K562 (cell line): ENCODE data around the gene NTN4. TPM values are rescaled to one million over a fixed set of nuclear protein-coding genes. Genes with fewer than 3 reads are reported as not detected.

Experiments
- ATAC-seq: fragments of 200-7000 bp; cut with Tn5 transposase; 3 replicates; pipeline ENCODE4 v1.9.1; 2020; ENCODE audit warnings: moderate library complexity
- BruUV-seq: library from RNA; stranded (reverse); fragments of 400-500 nt; replicated peaks from 2 replicates; lab custom pipeline; 2021; lab: Mats Ljungman, UMichigan
- CTCF ChIA-PET: fragments of 300-600 bp; formaldehyde crosslinking; extraction: SDS; loops from one replicate; lab custom pipeline; 2021; ENCODE audit warnings: low intra/inter-chr PET ratio; lab: Yijun Ruan, JAX
- POLR2A ChIA-PET: fragments of 300-600, 350-650 bp; sonication (Branson Sonifier 250); formaldehyde crosslinking; extraction: SDS; loops from one replicate; lab custom pipeline; 2021; ENCODE audit warnings: antibody characterized with exemption, inconsistent platforms; lab: Yijun Ruan, JAX
- DNase-seq, 4 experiments: peaks; one replicate each; pipeline versions ENCODE4 v3.0.0 to v3.0.0-alpha.2; 2011 to 2018; ENCODE audit warnings: low spot score in 3 of 4, mixed read lengths in 3 of 4; ENCODE audit errors: extremely low read depth in 1 of 4
- FAIRE-seq: peaks from 2 replicates; lab custom pipeline; 2011; peaks lifted over from hg19 to GRCh38; lab: Jason Lieb, UNC
- H2AFZ ChIP-seq: 2 replicates; pipeline ENCODE4 v1.6.0; 2011; ENCODE audit warnings: low read depth, low read length, control low read depth, inconsistent platforms
- H3K27ac ChIP-seq: fragments of 200-600 bp; 3 replicates; pipeline ENCODE4 v1.8.0; 2011; ENCODE audit warnings: low read depth, mild to moderate bottlenecking, control low read depth, inconsistent platforms, low read length, moderate library complexity, mixed read lengths; ENCODE audit errors: extremely low read depth
- H3K27me3 ChIP-seq, 2 experiments: fragments of 300-600 bp in 1 of 2; 2 replicates in 1 of 2; 3 replicates in 1 of 2; pipeline versions ENCODE4 v1.6.0 to v1.8.0; 2011; ENCODE audit warnings: inconsistent platforms in 2 of 2, low read length in 2 of 2, mild to moderate bottlenecking in 1 of 2, mixed read lengths in 1 of 2, moderate library complexity in 1 of 2; ENCODE audit not compliant: control insufficient read depth in 2 of 2, insufficient read depth in 2 of 2
- H3K36me3 ChIP-seq: fragments of 300-600 bp; 3 replicates; pipeline ENCODE4 v1.8.0; 2011; ENCODE audit warnings: mild to moderate bottlenecking, low read length, inconsistent platforms; ENCODE audit not compliant: control insufficient read depth, insufficient read depth
- H3K4me1 ChIP-seq, 2 experiments: fragments of 200-600 bp in 1 of 2; replicated peaks in 1 of 2; 2 replicates in 1 of 2; 3 replicates in 1 of 2; pipeline versions ENCODE4 v1.5.1 to v1.8.0; 2011; ENCODE audit warnings: inconsistent platforms in 2 of 2, low read length in 2 of 2, mild to moderate bottlenecking in 1 of 2, mixed read lengths in 1 of 2, moderate library complexity in 1 of 2; ENCODE audit not compliant: control insufficient read depth in 2 of 2, insufficient read depth in 2 of 2
- H3K4me2 ChIP-seq: 2 replicates; pipeline ENCODE4 v1.6.1; 2011; ENCODE audit warnings: low read length, control low read depth, inconsistent platforms, mixed read lengths; ENCODE audit not compliant: insufficient read depth
- H3K4me3 ChIP-seq: fragments of 200-600 bp; sonication (generic), shearing (Covaris generic); 2 replicates; pipeline ENCODE4 v1.5.1; 2016; ENCODE audit warnings: control low read depth, inconsistent platforms
- H3K79me2 ChIP-seq: fragments of 200-600 bp; 3 replicates; pipeline ENCODE4 v1.8.0; 2011; ENCODE audit warnings: low read length, inconsistent platforms; ENCODE audit not compliant: control insufficient read depth, insufficient read depth
- H3K9ac ChIP-seq, 2 experiments: 2 replicates each; pipeline versions ENCODE4 v1.6.0 to v1.6.1; 2011; ENCODE audit warnings: low read depth in 2 of 2, low read length in 2 of 2, control low read depth in 1 of 2, inconsistent platforms in 1 of 2, mild to moderate bottlenecking in 1 of 2, mixed read lengths in 1 of 2; ENCODE audit not compliant: insufficient read depth in 1 of 2
- H3K9me1 ChIP-seq: one replicate; pipeline ENCODE4 v1.6.0; 2011; ENCODE audit warnings: inconsistent platforms, mild to moderate bottlenecking, low read length, moderate library complexity; ENCODE audit not compliant: control insufficient read depth, insufficient read depth
- H3K9me3 ChIP-seq: replicated peaks from 2 replicates; pipeline ENCODE4 v1.5.1; 2011; ENCODE audit warnings: low read depth, low read length, inconsistent platforms; ENCODE audit not compliant: control insufficient read depth, insufficient read depth
- H4K20me1 ChIP-seq: replicated peaks from 2 replicates; pipeline ENCODE4 v1.6.1; 2011; ENCODE audit warnings: low read length, inconsistent platforms, mixed read lengths; ENCODE audit not compliant: control insufficient read depth, insufficient read depth
- CCAR2 ChIP-seq: fragments of 200-400 bp; formaldehyde crosslinking; IDR thresholded peaks from 2 replicates; pipeline ENCODE4 v1.6.1; 2017; ENCODE audit warnings: mild to moderate bottlenecking, low read depth, low read length
- ELK3 ChIP-seq: fragments of 450-650 bp; formaldehyde crosslinking; IDR thresholded peaks from 2 replicates; pipeline ENCODE4 v1.4.0; 2020; ENCODE audit warnings: mild to moderate bottlenecking
- FOXO4 ChIP-seq: fragments of 450-650 bp; formaldehyde crosslinking; IDR thresholded peaks from 2 replicates; pipeline ENCODE4 v1.4.0; 2020; ENCODE audit warnings: mild to moderate bottlenecking, moderate library complexity
- POLR2G ChIP-seq: fragments of 200-400 bp; formaldehyde crosslinking; IDR thresholded peaks from 2 replicates; pipeline ENCODE4 v1.6.1; 2017; ENCODE audit warnings: low read depth, mild to moderate bottlenecking, antibody characterized with exemption, low read length, moderate library complexity
- POU5F1 ChIP-seq: fragments of 150-350 bp; IDR thresholded peaks from 2 replicates; pipeline ENCODE4 v1.6.1; 2014; ENCODE audit warnings: borderline replicate concordance, low read length, low read depth, mild to moderate bottlenecking; ENCODE audit not compliant: partially characterized antibody
- ZNF311 ChIP-seq: fragments of 250-450 bp; sonication (Bioruptor Pico); IDR thresholded peaks from 2 replicates; pipeline ENCODE4 v1.4.0; 2020; ENCODE audit warnings: mild to moderate bottlenecking, moderate library complexity
- WGBS: fragments of 100-300 bp; shearing (Covaris generic); methylation state at CpG from one replicate; pipeline ENCODE4 v1.1.6; 2016; ENCODE audit warnings: low coverage, mixed read lengths; ENCODE audit not compliant: insufficient coverage; ENCODE audit errors: missing lambda C conversion rate; 5-methylcytosine and 5-hydroxymethylcytosine counted together
- in situ Hi-C: fragments of 300-500 bp; cut with MboI; formaldehyde crosslinking; loops from 4 replicates; pipeline ENCODE4 v1.15.0; 2018; ENCODE audit warnings: inconsistent platforms, mixed read lengths
- intact Hi-C: fragments of 100-400 bp; cut with micrococcal nuclease; formaldehyde crosslinking; loops from 2 replicates; pipeline ENCODE4 v1.14.2; 2022
- polyA plus RNA-seq, 8 experiments: library from polyadenylated mRNA; depleted of rRNA in 4 of 8; stranded (reverse) in 5 of 8; unstranded in 3 of 8; fragments of >200 nt; fragmentation: Nextera tagmentation in 2 of 8; fragmentation: Illumina TruSeq in 1 of 8; extraction: Ambion mirVana in 2 of 8; extraction: Trizol in 1 of 8; gene quantifications; 2 replicates each; pipeline versions ENCODE4 v1.2.1 to v1.2.3, GENCODE V29; 2011 to 2014; ENCODE audit warnings: inconsistent platforms in 1 of 8, missing spikeins in 1 of 8
- total RNA-seq, 7 experiments: library from RNA; depleted of rRNA in 6 of 7; stranded (reverse); fragments of >200 nt in 6 of 7; fragmentation: Illumina TruSeq in 2 of 7; extraction: Trizol in 2 of 7; gene quantifications; 2 replicates each; pipeline versions ENCODE4 v1.2.1 to v1.2.3, GENCODE V29; 2011 to 2021; ENCODE audit warnings: low replicate concordance in 1 of 7

Gene NTN4
- total and polyA plus RNA-seq, 9 of the 15 experiments (the other 6 are each of a cell fraction or from before 2014, with no cell fraction given), result 0.13 TPM; not detected in 8

GRCh38 chr12:95643256-95643655, 147.3 kb downstream of the NTN4 start:
- peaks cover 11 to 18% of the 10 kb centered on the region in 2 experiments; a peak in 3 of 5 replicates for H3K27me3 ChIP-seq
- no peaks in the 10 kb centered on the region for H4K20me1 ChIP-seq
- BruUV-seq, result no TSS peak
- TF ChIP-seq POLR2G, result no peak
- TF ChIP-seq POU5F1, result no peak
- no peak for TF ChIP-seq ELK3 (CRISPR knock-in tag)
- TF ChIP-seq ZNF311 (CRISPR knock-in tag), result no peak
- TF ChIP-seq FOXO4 (CRISPR knock-in tag), result no peak
- TF ChIP-seq CCAR2, result no peak
- WGBS, result 0% methylated on average over 4 of the region's 4 CpGs
- ATAC-seq, result no peak
- no peak overlapping the region for H2AFZ ChIP-seq
- no peaks in the 10 kb centered on the region for H3K9me3 ChIP-seq
- H3K27ac ChIP-seq, result no peak overlapping the region
- no peaks in the 10 kb centered on the region for H3K36me3 ChIP-seq
- no peak for DNase-seq
- no peak overlapping the region for H3K4me3 ChIP-seq
- ChIA-PET POLR2A (interaction anchor here (0.6 kb wide), 1 partner anchor 393 kb away, joined by 4 read pairs; no protein-coding TSS in a partner anchor), CTCF (no interaction called here)
- no peaks in the 10 kb centered on the region for H3K9me1 ChIP-seq
- no peaks in the 10 kb centered on the region for H3K4me1 ChIP-seq
- intact Hi-C loops, result no loop called here
- in situ Hi-C loops, result no loop called here
- no peak overlapping the region for H3K9ac ChIP-seq
- no peaks in the 10 kb centered on the region for H3K79me2 ChIP-seq
- no peak overlapping the region for H3K4me2 ChIP-seq
- no peak for FAIRE-seq
